ENCODE results near the gene IQGAP3. TPM values are rescaled to one million over a fixed set of nuclear protein-coding genes. Genes with fewer than 3 reads are reported as not detected.

Gene IQGAP3
- total and polyA plus RNA-seq, 2 of the 4 experiments (the other 2 are of a cell fraction), result 12.5 to 13.6 TPM

GRCh38 chr1:156477526-156478249 is 94.7 kb downstream of the IQGAP3 start:
- Histone ChIP-seq H3K18ac (ENCODE audit: low read depth, low read length) (no peak overlapping the region), H3K4me3 (ENCODE audit: insufficient read depth, low read depth, low read length) (no peak overlapping the region), H3K79me1 (ENCODE audit: low read depth in 1 of 2, low read length in 2 of 2) (peaks cover 38 to 89% of the 10 kb centered on the region in 2 experiments), H3K4me2 (ENCODE audit: low read depth, low read length) (no peak overlapping the region; the same call in 1 of the 2 replicates), H3K27me3 (ENCODE audit: control insufficient read depth, insufficient read depth, low read length) (no peaks in the 10 kb centered on the region), H3K27ac (ENCODE audit: insufficient read depth, low read length) (peak overlapping the region; percentile 52), H3K4ac (ENCODE audit: low read depth, low read length) (peak overlapping the region; percentile 58; the same call in 1 of the 2 replicates), H3K9me3 (ENCODE audit: control insufficient read depth, insufficient read depth, low read length) (no peaks in the 10 kb centered on the region), H2AK9ac (replicated peaks; ENCODE audit: low read depth, low read length, poor library complexity) (peak overlapping the region; percentile 74), H2AK5ac (ENCODE audit: low read depth, low read length) (peak overlapping the region; percentile 41; the same call in 1 of the 2 replicates), H3K36me3 (ENCODE audit: control insufficient read depth, insufficient read depth, low read length) (peaks cover 86% of the 10 kb centered on the region), H3K56ac (ENCODE audit: extremely low read depth, insufficient read depth, low read length) (no peak overlapping the region), H2BK5ac (ENCODE audit: low read depth, low read length, poor library complexity, severe bottlenecking) (peak overlapping the region; percentile 65), H3K23ac (ENCODE audit: low read depth, low read length) (peak overlapping the region; percentile 51; the same call in 1 of the 2 replicates), H4K8ac (ENCODE audit: low read depth in 2 of 2, low read length in 2 of 2) (no peak overlapping the region), H3K14ac (replicated peaks; ENCODE audit: low read depth, low read length) (peak overlapping the region; percentile 61), H4K91ac (ENCODE audit: insufficient read depth, low read depth, low read length) (no peak overlapping the region; the same call in 1 of the 2 replicates), H3K9me1 (ENCODE audit: insufficient read depth, low read length) (peaks cover 33% of the 10 kb centered on the region), H2AFZ (replicated peaks; ENCODE audit: low read length, poor library complexity) (no peak overlapping the region), H2BK120ac (ENCODE audit: low read depth, low read length) (no peak overlapping the region), H4K5ac (ENCODE audit: low read depth, low read length) (no peak overlapping the region), H3K9ac (ENCODE audit: low read depth, low read length) (no peak overlapping the region; the same call in 1 of the 2 replicates), H3K4me1 (ENCODE audit: control insufficient read depth, insufficient read depth, low read length) (peaks cover 28% of the 10 kb centered on the region), H4K20me1 (ENCODE audit: insufficient read depth, low read length) (peaks cover 71% of the 10 kb centered on the region), H2BK15ac (ENCODE audit: low read depth, low read length) (no peak overlapping the region; the same call in 2 of the 3 replicates), H2BK20ac (ENCODE audit: low read depth, low read length) (no peak overlapping the region)
- WGBS, 2 experiments (ENCODE audit: extremely low coverage in 2 of 2, insufficient read length in 1 of 2), result no CpG with 5 or more reads among the region's 3 CpGs
- ChIA-PET CTCF (no interaction called here), POLR2A (ENCODE audit: unreplicated experiment) (no interaction called here)
- intact Hi-C loops (cut with micrococcal nuclease) (no loop called here), in situ Hi-C loops (cut with MboI; ENCODE audit: low sequenced_read_pairs) (no loop called here), dilution Hi-C loops (cut with HindIII; ENCODE audit: low sequenced_read_pairs, unreplicated experiment) (no loop called here)
- no peak for DNase-seq
- no TSS peak for BruUV-seq (replicated peaks)
- ATAC-seq (ENCODE audit: low read depth), result no peak
- TF ChIP-seq USF2 (IDR thresholded peaks at IDR 0.05; ENCODE audit: low read depth, low read length) (no peak), RAD21 (IDR thresholded peaks at IDR 0.05; ENCODE audit: low read length) (no peak), BHLHE40 (IDR thresholded peaks at IDR 0.05; ENCODE audit: low read depth, low read length) (no peak), CHD1 (IDR thresholded peaks at IDR 0.05; ENCODE audit: low read depth, low read length) (no peak), RCOR1 (IDR thresholded peaks at IDR 0.05; ENCODE audit: insufficient replicate concordance, low read length) (no peak), SMC3 (IDR thresholded peaks at IDR 0.05; ENCODE audit: low read depth, low read length) (no peak), ELK1 (IDR thresholded peaks at IDR 0.05; ENCODE audit: borderline replicate concordance, low read depth, low read length) (no peak), FOS (IDR thresholded peaks at IDR 0.05; ENCODE audit: low read depth, low read length) (no peak), NFE2L2 (IDR thresholded peaks at IDR 0.05; ENCODE audit: low read depth, low read length) (no peak), CEBPB (IDR thresholded peaks at IDR 0.05; ENCODE audit: low read depth, low read length) (no peak), MXI1 (IDR thresholded peaks at IDR 0.05; ENCODE audit: borderline replicate concordance, low read depth, low read length) (no peak), MAFK (IDR thresholded peaks at IDR 0.05; ENCODE audit: low read depth, low read length) (no peak), RFX5 (IDR thresholded peaks at IDR 0.05; ENCODE audit: low read depth, low read length) (no peak), POLR2A (IDR thresholded peaks at IDR 0.05; ENCODE audit: low read depth, low read length) (no peak), CTCF (conservative IDR thresholded peaks at IDR 0.05; ENCODE audit: low read depth, low read length) (no peak)
